Thyroid gland (tissue), 4 donors: ENCODE measurements around the gene ZAP70. TPM values are rescaled to one million over a fixed set of nuclear protein-coding genes. Genes with fewer than 3 reads are reported as not detected.

Experiments used
- DNase-seq, 2 donors: peaks; one replicate each; pipeline ENCODE4 v3.0.0-alpha.2; 2019
- H3K27ac ChIP-seq, 3 donors: fragments of 200-600 bp; sonication (generic); 1 replicate in 2 of 3; 2 replicates in 1 of 3; pipeline ENCODE4 v1.5.1; 2016 to 2019; ENCODE audit warnings: mild to moderate bottlenecking in 1 of 3, moderate library complexity in 1 of 3
- H3K27me3 ChIP-seq: fragments of 200-600 bp; sonication (generic); one replicate; pipeline ENCODE4 v1.5.1; 2019
- H3K36me3 ChIP-seq, 2 donors: fragments of 200-600 bp; sonication (generic); one replicate each; pipeline ENCODE4 v1.5.1; 2016 to 2019
- H3K4me1 ChIP-seq, 2 donors: fragments of 200-600 bp; sonication (generic); one replicate each; pipeline ENCODE4 v1.5.1; 2017 to 2019
- H3K4me3 ChIP-seq, 3 donors: fragments of 200-600 bp; sonication (generic); replicated peaks in 1 of 3; 1 replicate in 2 of 3; 2 replicates in 1 of 3; pipeline ENCODE4 v1.5.1; 2016; ENCODE audit warnings: mild to moderate bottlenecking in 1 of 3
- H3K9me3 ChIP-seq: fragments of 200-600 bp; sonication (generic); one replicate; pipeline ENCODE4 v1.5.1; 2017
- POLR2A ChIP-seq, 2 donors: fragments of 450-650 bp; IDR thresholded peaks; one replicate each; pipeline ENCODE4 v1.6.1; 2017; ENCODE audit warnings: antibody characterized with exemption in 2 of 2, mild to moderate bottlenecking in 2 of 2, moderate library complexity in 1 of 2
- WGBS, 2 donors: methylation state at CpG; one replicate each; pipeline ENCODE4 v1.1.5; 2017; 5-methylcytosine and 5-hydroxymethylcytosine counted together
- intact Hi-C: fragments of 100-400 bp; cut with DNase I; formaldehyde crosslinking; loops from one replicate; pipeline ENCODE4 v1.15.1; 2023
- total RNA-seq, 4 donors: library from RNA; depleted of rRNA; stranded (reverse); fragments of >200 nt; gene quantifications; one replicate each; pipeline ENCODE4 v1.2.3, GENCODE V29; 2016
- TF ChIP-seq, protein P1 (sequence below), 6 experiments: fragments of 200-600 bp in 3 of 6; fragments of 450-650 bp in 3 of 6; sonication (generic) in 3 of 6; IDR thresholded peaks; one replicate each; pipeline ENCODE4 v1.5.1; 2016 to 2019; ENCODE audit warnings: antibody characterized with exemption in 6 of 6, mild to moderate bottlenecking in 2 of 6, inconsistent platforms in 1 of 6, moderate library complexity in 1 of 6

The ZAP70 gene
- total RNA-seq, 4 donors from 2014 or later, result 4.0 to 7.6 (median 4.4) TPM

DNA sequence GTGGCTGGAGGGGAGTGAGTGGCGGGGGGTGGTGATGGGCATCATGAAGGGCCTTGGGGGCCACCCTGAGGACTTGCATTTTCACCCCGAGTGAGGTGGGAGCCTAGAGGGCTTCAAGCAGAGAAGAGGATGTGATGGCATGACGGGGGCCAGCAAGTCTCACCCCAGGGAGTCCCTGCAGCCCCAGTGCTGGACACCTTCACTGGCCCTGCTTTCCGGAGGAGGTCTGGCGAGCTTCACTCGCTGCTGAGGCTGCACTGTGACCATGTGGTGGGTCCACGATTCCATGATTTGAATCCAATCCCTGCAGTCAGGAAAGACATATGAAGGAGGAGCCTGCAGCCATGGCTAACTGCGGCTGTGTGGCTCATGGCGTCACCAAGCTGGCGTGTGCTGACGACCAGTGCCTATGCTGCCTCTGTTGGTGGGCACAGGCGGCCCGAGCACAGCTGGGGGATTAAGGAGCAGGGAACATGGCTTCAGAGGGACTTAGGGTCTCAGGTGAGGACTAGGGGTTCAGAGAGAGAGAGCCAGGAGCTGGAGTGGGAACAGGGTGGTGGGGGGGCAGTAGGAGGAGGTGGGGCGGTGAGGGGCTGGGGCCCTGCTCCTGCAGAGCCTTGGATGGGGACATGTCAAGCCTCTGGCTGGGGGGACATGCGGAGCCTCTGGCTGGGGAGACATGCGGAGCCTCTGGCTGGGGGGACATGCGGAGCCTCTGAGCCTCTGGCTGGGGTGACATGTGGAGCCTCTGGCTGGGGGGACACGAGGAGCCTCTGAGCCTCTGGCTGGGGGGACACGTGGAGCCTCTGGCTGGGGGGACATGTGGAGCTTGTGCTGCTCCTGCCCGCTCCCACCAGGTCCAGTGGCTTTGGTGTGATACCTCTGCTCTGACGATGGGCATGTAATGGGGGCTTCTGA, 3.6 kb downstream of the ZAP70 start:
- Histone ChIP-seq H3K4me1 (no peaks in the 10 kb centered on the region), H3K27ac (no peak overlapping the region), H3K27me3 (no peaks in the 10 kb centered on the region), H3K36me3 (no peaks in the 10 kb centered on the region), H3K4me3 (no peak overlapping the region), H3K9me3 (no peaks in the 10 kb centered on the region)
- no peak for DNase-seq
- WGBS, 2 donors, result 80 to 90% methylated on average over 19 to 20 of the region's 21 CpGs
- intact Hi-C loops, result no loop called here
- TF ChIP-seq POLR2A (IDR thresholded peaks at IDR 0.05), result no peak
- TF ChIP-seq, protein P1, sequence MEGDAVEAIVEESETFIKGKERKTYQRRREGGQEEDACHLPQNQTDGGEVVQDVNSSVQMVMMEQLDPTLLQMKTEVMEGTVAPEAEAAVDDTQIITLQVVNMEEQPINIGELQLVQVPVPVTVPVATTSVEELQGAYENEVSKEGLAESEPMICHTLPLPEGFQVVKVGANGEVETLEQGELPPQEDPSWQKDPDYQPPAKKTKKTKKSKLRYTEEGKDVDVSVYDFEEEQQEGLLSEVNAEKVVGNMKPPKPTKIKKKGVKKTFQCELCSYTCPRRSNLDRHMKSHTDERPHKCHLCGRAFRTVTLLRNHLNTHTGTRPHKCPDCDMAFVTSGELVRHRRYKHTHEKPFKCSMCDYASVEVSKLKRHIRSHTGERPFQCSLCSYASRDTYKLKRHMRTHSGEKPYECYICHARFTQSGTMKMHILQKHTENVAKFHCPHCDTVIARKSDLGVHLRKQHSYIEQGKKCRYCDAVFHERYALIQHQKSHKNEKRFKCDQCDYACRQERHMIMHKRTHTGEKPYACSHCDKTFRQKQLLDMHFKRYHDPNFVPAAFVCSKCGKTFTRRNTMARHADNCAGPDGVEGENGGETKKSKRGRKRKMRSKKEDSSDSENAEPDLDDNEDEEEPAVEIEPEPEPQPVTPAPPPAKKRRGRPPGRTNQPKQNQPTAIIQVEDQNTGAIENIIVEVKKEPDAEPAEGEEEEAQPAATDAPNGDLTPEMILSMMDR (IDR thresholded peaks at IDR 0.05), result no peak

DNA sequence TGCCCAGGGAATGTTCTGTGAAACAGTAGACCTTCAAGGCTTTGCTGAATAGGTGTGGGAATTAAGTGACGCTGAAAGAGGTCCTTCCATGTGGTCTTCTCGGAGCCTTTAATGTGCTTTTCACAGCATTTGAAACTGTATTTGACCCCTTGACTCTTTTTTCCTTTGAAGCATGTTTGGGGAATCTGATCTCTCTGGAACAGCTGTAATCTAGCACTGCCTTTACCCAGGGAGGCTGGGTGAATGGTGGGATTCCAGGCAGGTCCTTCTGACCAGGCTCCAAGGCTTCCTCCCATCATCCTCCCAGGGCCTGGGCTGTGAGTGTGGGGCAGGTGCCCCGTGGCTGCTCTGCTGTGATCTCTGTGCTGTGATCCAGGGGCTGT, 4.2 kb downstream of the ZAP70 start:
- Histone ChIP-seq H3K9me3 (no peaks in the 10 kb centered on the region), H3K4me3 (no peak overlapping the region), H3K4me1 (no peaks in the 10 kb centered on the region), H3K36me3 (no peaks in the 10 kb centered on the region), H3K27me3 (no peaks in the 10 kb centered on the region), H3K27ac (no peak overlapping the region)
- intact Hi-C loops, result no loop called here
- TF ChIP-seq, protein P1 (IDR thresholded peaks at IDR 0.05), result no peak
- no peak for TF ChIP-seq POLR2A (IDR thresholded peaks at IDR 0.05)
- DNase-seq, result no peak
- WGBS, 2 donors, result 57 to 78% methylated on average over 3 of the region's 3 CpGs

DNA sequence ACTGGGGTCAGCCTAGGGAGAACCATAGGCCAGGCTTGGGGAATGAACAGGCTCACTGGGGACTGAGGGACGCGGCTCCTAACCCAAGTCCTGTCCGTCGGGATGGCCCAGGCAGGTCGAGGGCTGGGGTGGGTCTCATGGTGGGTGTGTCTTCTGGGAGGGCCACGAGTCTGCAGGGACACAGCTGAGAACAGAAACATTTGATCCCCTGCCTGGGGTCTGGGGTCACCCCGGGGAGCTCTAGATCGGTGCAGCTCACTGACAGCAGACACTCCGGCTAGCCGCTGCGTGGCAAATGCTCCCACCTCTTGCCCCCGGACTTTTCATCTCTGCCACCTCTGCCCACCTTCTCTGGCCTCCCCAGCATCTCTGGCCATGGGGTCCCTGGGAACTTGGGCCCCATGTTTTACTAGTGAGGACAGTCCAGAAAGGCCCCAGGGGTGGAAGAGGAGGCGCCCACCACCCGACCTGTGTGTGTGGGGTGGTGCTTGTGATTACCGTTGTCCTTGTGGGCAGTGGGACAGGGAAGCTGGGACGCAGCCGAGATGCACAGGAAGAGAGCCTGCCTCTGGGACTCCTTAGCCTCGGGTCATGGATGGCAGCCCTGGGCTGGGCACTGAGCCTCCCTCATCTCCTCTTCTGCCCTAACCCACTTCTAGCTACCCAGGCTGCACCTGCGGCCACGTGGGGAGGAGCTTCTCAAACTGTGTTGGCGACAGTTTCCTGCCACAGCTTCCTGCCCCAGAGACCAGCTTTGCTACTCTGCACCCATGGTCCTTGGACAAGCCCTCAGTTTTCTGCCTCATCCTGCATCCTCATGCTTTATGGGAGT, 4.9 kb downstream of the ZAP70 start:
- H3K4me3 ChIP-seq, result no peak overlapping the region
- DNase-seq, result peak in 1 of 2 donors; percentile 7
- no peaks in the 10 kb centered on the region for H3K4me1 ChIP-seq
- intact Hi-C loops, result no loop called here
- TF ChIP-seq, protein P1 (IDR thresholded peaks at IDR 0.05), result no peak
- no peak for TF ChIP-seq POLR2A (IDR thresholded peaks at IDR 0.05)
- no peaks in the 10 kb centered on the region for H3K27me3 ChIP-seq
- WGBS, 2 donors, result 77 to 84% methylated on average over 14 to 20 of the region's 21 CpGs
- no peak overlapping the region for H3K27ac ChIP-seq
- no peaks in the 10 kb centered on the region for H3K36me3 ChIP-seq
- H3K9me3 ChIP-seq, result no peaks in the 10 kb centered on the region

DNA sequence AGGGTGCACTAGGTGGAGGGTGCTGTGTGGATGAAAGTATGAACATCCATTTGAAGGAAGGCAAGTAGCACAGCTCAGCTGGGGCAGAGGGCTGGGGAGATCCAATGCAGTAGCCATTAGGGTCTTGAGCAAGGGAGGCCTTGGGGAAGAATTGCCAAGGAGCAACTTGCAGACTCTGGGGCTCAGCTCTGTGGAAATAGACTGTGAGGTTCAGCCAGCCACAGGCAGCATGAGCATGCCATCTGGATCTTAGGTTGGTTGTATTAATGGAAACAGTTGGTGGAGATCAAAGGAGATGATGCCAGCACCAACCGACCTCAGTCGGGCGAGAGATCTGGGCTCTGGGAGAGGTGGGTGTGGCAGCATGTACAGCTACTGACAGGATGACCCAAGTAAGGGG, 5.6 kb downstream of the ZAP70 start:
- DNase-seq, result no peak
- intact Hi-C loops, result no loop called here
- H3K4me1 ChIP-seq, result no peaks in the 10 kb centered on the region
- H3K9me3 ChIP-seq, result no peaks in the 10 kb centered on the region
- 83 to 96% methylated on average over 3 of the region's 3 CpGs for WGBS, 2 donors
- no peak overlapping the region for H3K27ac ChIP-seq
- no peaks in the 10 kb centered on the region for H3K27me3 ChIP-seq
- no peak overlapping the region for H3K4me3 ChIP-seq
- TF ChIP-seq POLR2A (IDR thresholded peaks at IDR 0.05), result no peak
- TF ChIP-seq, protein P1 (IDR thresholded peaks at IDR 0.05), result no peak
- H3K36me3 ChIP-seq, result no peaks in the 10 kb centered on the region
